Panc1 (cell line): ENCODE data around the gene XK. TPM values are rescaled to one million over a fixed set of nuclear protein-coding genes. Genes with fewer than 3 reads are reported as not detected.

Source experiments
- ATAC-seq: fragments of 200-7000 bp; cut with Tn5 transposase; 2 replicates; pipeline ENCODE4 v1.9.1; 2020; ENCODE audit warnings: mild to moderate bottlenecking, moderate library complexity
- BruUV-seq: library from RNA; stranded (reverse); fragments of 400-500 nt; replicated peaks from 2 replicates; lab custom pipeline; 2021; lab: Mats Ljungman, UMichigan
- CTCF ChIA-PET: fragments of 300-600 bp; sonication (Branson Sonifier 250); formaldehyde crosslinking; loops from one replicate; lab custom pipeline; 2022; ENCODE audit warnings: antibody characterized with exemption; lab: Charles Lee
- POLR2A ChIA-PET: fragments of 300-600 bp; sonication (Branson Sonifier 250); formaldehyde crosslinking; loops from one replicate; lab custom pipeline; 2022; ENCODE audit warnings: antibody characterized with exemption; lab: Charles Lee
- DNase-seq: peaks from one replicate; pipeline ENCODE4 v3.0.0-alpha.2; 2010; ENCODE audit warnings: low read depth, low spot score
- H3K27ac ChIP-seq: 2 replicates; pipeline ENCODE4 v1.5.1; 2011; ENCODE audit warnings: mild to moderate bottlenecking, low read length, inconsistent platforms
- H3K27me3 ChIP-seq: fragments of 200-500 bp; sonication (Bioruptor generic); 2 replicates; pipeline ENCODE4 v1.6.0; 2014; ENCODE audit warnings: low read length, inconsistent platforms; ENCODE audit not compliant: control insufficient read depth, insufficient read depth
- H3K36me3 ChIP-seq: fragments of 200-500 bp; sonication (Bioruptor generic); 2 replicates; pipeline ENCODE4 v1.5.1; 2014; ENCODE audit warnings: inconsistent platforms, mild to moderate bottlenecking, low read length, moderate library complexity; ENCODE audit not compliant: control insufficient read depth, insufficient read depth
- H3K4me1 ChIP-seq: 2 replicates; pipeline ENCODE4 v1.5.1; 2011; ENCODE audit warnings: inconsistent platforms, mild to moderate bottlenecking, low read length, moderate library complexity; ENCODE audit not compliant: control insufficient read depth, insufficient read depth
- H3K4me3 ChIP-seq, 2 experiments: 2 replicates each; pipeline ENCODE4 v1.5.1; 2011 to 2012; ENCODE audit warnings: low read depth in 2 of 2, low read length in 2 of 2, mild to moderate bottlenecking in 2 of 2, inconsistent platforms in 1 of 2, moderate library complexity in 1 of 2
- H3K9me3 ChIP-seq: fragments of 200-500 bp; sonication (Bioruptor generic); 2 replicates; pipeline ENCODE4 v1.5.1; 2014; ENCODE audit warnings: low read depth, mild to moderate bottlenecking, inconsistent platforms, low read length, moderate library complexity; ENCODE audit not compliant: control insufficient read depth, insufficient read depth
- CTCF ChIP-seq: fragments of 450-650 bp; IDR thresholded peaks from 2 replicates; pipeline ENCODE4 v1.5.1; 2017; ENCODE audit warnings: mild to moderate bottlenecking
- POLR2AphosphoS5 ChIP-seq: IDR thresholded peaks from 2 replicates; pipeline ENCODE4 v1.6.1; 2012; ENCODE audit warnings: mild to moderate bottlenecking, low read depth, low read length, moderate library complexity
- REST ChIP-seq, 2 experiments: IDR thresholded peaks; 2 replicates each; pipeline ENCODE4 v1.6.1; 2011 to 2012; ENCODE audit warnings: low read depth in 2 of 2, control low read depth in 1 of 2, low read length in 1 of 2, mild to moderate bottlenecking in 1 of 2, moderate library complexity in 1 of 2; ENCODE audit not compliant: insufficient read depth in 1 of 2
- SIN3A ChIP-seq: IDR thresholded peaks from 2 replicates; pipeline ENCODE4 v1.6.1; 2012; ENCODE audit warnings: low read depth, mild to moderate bottlenecking, low read length, moderate library complexity, borderline replicate concordance; ENCODE audit not compliant: insufficient read depth
- TCF7L2 ChIP-seq: IDR thresholded peaks from 2 replicates; pipeline ENCODE4 v1.6.1; 2011; ENCODE audit warnings: mild to moderate bottlenecking, low read depth, low read length, inconsistent platforms
- in situ Hi-C: cut with HindIII; loops from 2 replicates; pipeline ENCODE4 v1.10.0; 2016; ENCODE audit warnings: low sequenced_read_pairs, low pct_unique_long_range_greater_than_20kb
- intact Hi-C: fragments of 100-400 bp; cut with micrococcal nuclease; formaldehyde crosslinking; loops from one replicate; pipeline ENCODE4 v1.10.0; 2022; ENCODE audit not compliant: unreplicated experiment
- total RNA-seq: library from RNA; stranded (reverse); gene quantifications from one replicate; pipeline ENCODE4 v1.2.1, GENCODE V29; 2021; ENCODE audit not compliant: unreplicated experiment

XK gene
- total RNA-seq, 1 experiment from 2014 or later, result 1.3 TPM

GRCh38 chrX:37672563-37672962 is 13.0 kb upstream of the XK start:
- no peaks in the 10 kb centered on the region for H3K9me3 ChIP-seq
- H3K27ac ChIP-seq, result no peak overlapping the region
- no TSS peak for BruUV-seq
- H3K27me3 ChIP-seq, result no peaks in the 10 kb centered on the region
- H3K36me3 ChIP-seq, result no peaks in the 10 kb centered on the region
- DNase-seq, result no peak
- intact Hi-C loops, result no loop called here
- H3K4me1 ChIP-seq, result no peaks in the 10 kb centered on the region
- POLR2A ChIA-PET, result no interaction called here
- no peak overlapping the region for H3K4me3 ChIP-seq
- CTCF ChIA-PET, result no interaction called here
- in situ Hi-C loops, result no loop called here
- no peak for ATAC-seq
- no peak for TF ChIP-seq CTCF

GRCh38 chrX:37676811-37677210 is 8.8 kb upstream of the XK start:
- Histone ChIP-seq H3K27me3 (no peaks in the 10 kb centered on the region), H3K4me3 (no peak overlapping the region), H3K36me3 (no peaks in the 10 kb centered on the region), H3K9me3 (no peaks in the 10 kb centered on the region), H3K27ac (no peak overlapping the region), H3K4me1 (no peaks in the 10 kb centered on the region)
- intact Hi-C loops (no loop called here), in situ Hi-C loops (no loop called here)
- DNase-seq (no peak), ATAC-seq (no peak)
- ChIA-PET POLR2A (no interaction called here), CTCF (no interaction called here)
- BruUV-seq, result no TSS peak
- TF ChIP-seq SIN3A (no peak), CTCF (no peak), TCF7L2 (no peak), POLR2AphosphoS5 (no peak), REST (IDR thresholded peaks at IDR 0.05; ENCODE audit: insufficient read depth in 1 of 2, low read depth in 2 of 2, low read length in 1 of 2) (no peak)

GRCh38 chrX:37677243-37677642 is 8.3 kb upstream of the XK start:
- H3K27ac ChIP-seq, result no peak overlapping the region
- no peaks in the 10 kb centered on the region for H3K9me3 ChIP-seq
- no peak overlapping the region for H3K4me3 ChIP-seq
- DNase-seq, result no peak
- ChIA-PET CTCF (no interaction called here), POLR2A (no interaction called here)
- H3K36me3 ChIP-seq, result no peaks in the 10 kb centered on the region
- in situ Hi-C loops (no loop called here), intact Hi-C loops (no loop called here)
- no peak for ATAC-seq
- no peaks in the 10 kb centered on the region for H3K27me3 ChIP-seq
- no TSS peak for BruUV-seq
- TF ChIP-seq CTCF (no peak), POLR2AphosphoS5 (no peak), SIN3A (no peak), REST (IDR thresholded peaks at IDR 0.05; ENCODE audit: insufficient read depth in 1 of 2, low read depth in 2 of 2, low read length in 1 of 2) (no peak), TCF7L2 (no peak)
- no peaks in the 10 kb centered on the region for H3K4me1 ChIP-seq
